Lung microvascular endothelial cell (primary cell): ENCODE results near the gene GRB10. TPM values are rescaled to one million over a fixed set of nuclear protein-coding genes. Genes with fewer than 3 reads are reported as not detected.

ENCODE experiments used
- DNase-seq, 2 donors: peaks; one replicate each; pipeline versions ENCODE4 v3.0.0 to v3.0.0-alpha.2; 2010; ENCODE audit warnings: low read depth in 2 of 2
- total RNA-seq: library from RNA; depleted of rRNA; stranded (reverse); fragments of >200 nt; gene quantifications from 2 replicates; pipeline ENCODE4 v1.2.1, GENCODE V29; 2014

The GRB10 gene
- 59.9 and 70.4 TPM in 2 replicates for total RNA-seq

- DNase-seq = peak; percentile 48 to 63
Observed at GRCh38 chr7:50782375-50783208, at the start of gene GRB10. Gene GRB10 (minus strand): TSS chr7:50782896. CDS start chr7:50732322, 50,574 bp downstream.

GRCh38 chr7:50828801-50829200 is 46.1 kb upstream of the GRB10 start:
- DNase-seq = peak in 1 of 2 donors; percentile 67

GRCh38 chr7:50828116-50828515 is 45.4 kb upstream of the GRB10 start:
- DNase-seq = peak in 1 of 2 donors; percentile 13

- no peak for DNase-seq
Observed at GRCh38 chr7:50827281-50827680, 44.6 kb upstream of the GRB10 start.

- peak; percentile 80 to 98 for DNase-seq
Observed at GRCh38 chr7:50826371-50827172, 43.9 kb upstream of the GRB10 start.

GRCh38 chr7:50825465-50825864 is 42.8 kb upstream of the GRB10 start:
- no peak for DNase-seq

- DNase-seq = no peak
Observed at GRCh38 chr7:50824882-50825281, 42.2 kb upstream of the GRB10 start.

- peak in 1 of 2 donors; percentile 29 for DNase-seq
Observed at GRCh38 chr7:50822706-50823105, 40.0 kb upstream of the GRB10 start.

GRCh38 chr7:50822110-50822509 is 39.4 kb upstream of the GRB10 start:
- DNase-seq = no peak

GRCh38 chr7:50821457-50822008 is 38.8 kb upstream of the GRB10 start:
- DNase-seq = peak; percentile 76 to 80

GRCh38 chr7:50818324-50818723 is 35.6 kb upstream of the GRB10 start:
- DNase-seq = peak; percentile 54 to 76

- peak in 1 of 2 donors; percentile 76 for DNase-seq
Observed at GRCh38 chr7:50817561-50817960, 34.9 kb upstream of the GRB10 start.

GRCh38 chr7:50815138-50815537 is 32.4 kb upstream of the GRB10 start:
- no peak for DNase-seq

- DNase-seq = no peak
Observed at GRCh38 chr7:50814166-50814565, 31.5 kb upstream of the GRB10 start.

GRCh38 chr7:50812841-50813475 is 30.3 kb upstream of the GRB10 start:
- DNase-seq = peak; percentile 74 to 90

GRCh38 chr7:50812094-50812493 is 29.4 kb upstream of the GRB10 start:
- no peak for DNase-seq

GRCh38 chr7:50808282-50808888 is 25.7 kb upstream of the GRB10 start:
- no peak for DNase-seq

GRCh38 chr7:50807026-50807730 is 24.5 kb upstream of the GRB10 start:
- no peak for DNase-seq

- no peak for DNase-seq
Observed at GRCh38 chr7:50806143-50806542, 23.4 kb upstream of the GRB10 start.

- DNase-seq = peak in 1 of 2 donors; percentile 80
Observed at GRCh38 chr7:50805447-50806125, 22.9 kb upstream of the GRB10 start.
